SU-DHL-6 (cell line): ENCODE data around the gene APBB1.

ENCODE experiments used
- H2AFZ ChIP-seq: fragments of 200-600 bp; sonication (generic); 2 replicates; pipeline ENCODE4 v1.6.1; 2014; ENCODE audit warnings: low read depth, mild to moderate bottlenecking, moderate library complexity, mixed read lengths, antibody characterized with exemption, low read length; ENCODE audit not compliant: severe bottlenecking
- H3F3A ChIP-seq: fragments of 200-600 bp; shearing (Covaris generic); 2 replicates; pipeline ENCODE4 v1.6.0; 2016; ENCODE audit warnings: antibody characterized with exemption, mild to moderate bottlenecking; ENCODE audit not compliant: insufficient read depth
- H3K27ac ChIP-seq: fragments of 200-600 bp; sonication (generic); 2 replicates; pipeline ENCODE4 v1.5.1; 2016; ENCODE audit warnings: low read depth, mild to moderate bottlenecking, low read length, moderate library complexity, mixed read lengths
- H3K27me3 ChIP-seq: fragments of 200-600 bp; sonication (generic), shearing (Covaris generic); 2 replicates; pipeline ENCODE4 v1.6.0; 2014; ENCODE audit warnings: mild to moderate bottlenecking, low read length
- H3K36me3 ChIP-seq: fragments of 200-600 bp; sonication (generic); 2 replicates; pipeline ENCODE4 v1.6.1; 2014; ENCODE audit warnings: mild to moderate bottlenecking, low read length, mixed read lengths
- H3K4me2 ChIP-seq: fragments of 300-600, 200-600 bp; shearing (Covaris generic), sonication (generic); 2 replicates; pipeline ENCODE4 v1.6.0; 2014; ENCODE audit warnings: low read length, low read depth, mild to moderate bottlenecking; ENCODE audit not compliant: poor library complexity, severe bottlenecking
- H3K4me3 ChIP-seq: fragments of 200-600 bp; sonication (generic); 2 replicates; pipeline ENCODE4 v1.5.1; 2014; ENCODE audit warnings: antibody characterized with exemption, low read length, mild to moderate bottlenecking, mixed read lengths; ENCODE audit not compliant: insufficient read depth, poor library complexity, severe bottlenecking
- H3K79me2 ChIP-seq: fragments of 200-600 bp; sonication (generic); 2 replicates; pipeline ENCODE4 v1.6.1; 2014; ENCODE audit warnings: mild to moderate bottlenecking, low read length, moderate library complexity; ENCODE audit not compliant: insufficient read depth
- H3K9ac ChIP-seq: fragments of 200-600 bp; sonication (generic); 2 replicates; pipeline ENCODE4 v1.7.0; 2014; ENCODE audit warnings: mild to moderate bottlenecking, low read length
- H3K9me2 ChIP-seq: fragments of 200-600 bp; sonication (generic); replicated peaks from 2 replicates; pipeline ENCODE4 v1.6.1; 2014; ENCODE audit warnings: low read length; ENCODE audit not compliant: insufficient read depth
- H3K9me3 ChIP-seq: fragments of 200-600 bp; sonication (generic); 2 replicates; pipeline ENCODE4 v1.6.1; 2014; ENCODE audit warnings: low read length, mixed read lengths; ENCODE audit not compliant: insufficient read depth
- H4K20me1 ChIP-seq: fragments of 200-600 bp; sonication (generic); 2 replicates; pipeline ENCODE4 v1.6.1; 2014; ENCODE audit warnings: low read depth, mild to moderate bottlenecking, antibody characterized with exemption, low read length, moderate library complexity, mixed read lengths
- CTCF ChIP-seq: fragments of 200-600 bp; sonication (generic); IDR thresholded peaks from one replicate; pipeline ENCODE4 v1.5.1; 2017; ENCODE audit warnings: antibody characterized with exemption, mild to moderate bottlenecking, low read length, moderate library complexity; ENCODE audit not compliant: insufficient read depth, poor library complexity, severe bottlenecking
- EZH2phosphoT487 ChIP-seq: fragments of 200-600 bp; sonication (generic), shearing (Covaris generic); conservative IDR thresholded peaks from 2 replicates; pipeline ENCODE4 v1.6.1; 2018; ENCODE audit warnings: mild to moderate bottlenecking, antibody characterized with exemption, low read length, moderate library complexity, mixed read lengths

Gene APBB1

GRCh38 chr11:6350486-6350885 lies 68.4 kb downstream of the APBB1 start:
- Histone ChIP-seq H3K9me2 (no peaks in the 10 kb centered on the region), H3K79me2 (no peaks in the 10 kb centered on the region), H3F3A (no peaks in the 10 kb centered on the region), H4K20me1 (no peaks in the 10 kb centered on the region), H3K36me3 (no peaks in the 10 kb centered on the region), H3K4me2 (no peak overlapping the region), H3K4me3 (no peak overlapping the region), H3K9me3 (no peaks in the 10 kb centered on the region), H3K27ac (no peak overlapping the region), H2AFZ (no peak overlapping the region), H3K27me3 (no peaks in the 10 kb centered on the region), H3K9ac (no peak overlapping the region)
- TF ChIP-seq EZH2phosphoT487 (no peak), CTCF (no peak)

GRCh38 chr11:6350043-6350442 lies 68.9 kb downstream of the APBB1 start:
- Histone ChIP-seq H3K9me2 (no peaks in the 10 kb centered on the region), H3K4me3 (no peak overlapping the region), H3K27ac (no peak overlapping the region), H3K9me3 (no peaks in the 10 kb centered on the region), H3K36me3 (no peaks in the 10 kb centered on the region), H3K27me3 (no peaks in the 10 kb centered on the region), H3K4me2 (no peak overlapping the region), H3K9ac (no peak overlapping the region), H3K79me2 (no peaks in the 10 kb centered on the region), H2AFZ (no peak overlapping the region), H3F3A (no peaks in the 10 kb centered on the region), H4K20me1 (no peaks in the 10 kb centered on the region)
- no peak for TF ChIP-seq CTCF
- no peak for TF ChIP-seq EZH2phosphoT487

- H3K79me2 ChIP-seq: no peaks in the 10 kb centered on the region
- no peak overlapping the region for H3K27ac ChIP-seq
- H3K4me3 ChIP-seq: no peak overlapping the region
- no peak overlapping the region for H3K4me2 ChIP-seq
- H3F3A ChIP-seq: no peaks in the 10 kb centered on the region
- H3K9me2 ChIP-seq: no peaks in the 10 kb centered on the region
- no peaks in the 10 kb centered on the region for H3K9me3 ChIP-seq
- no peaks in the 10 kb centered on the region for H3K27me3 ChIP-seq
- no peak overlapping the region for H2AFZ ChIP-seq
- H4K20me1 ChIP-seq: no peaks in the 10 kb centered on the region
- H3K36me3 ChIP-seq: no peaks in the 10 kb centered on the region
- no peak overlapping the region for H3K9ac ChIP-seq
- no peak for TF ChIP-seq CTCF
- no peak for TF ChIP-seq EZH2phosphoT487
Observed at GRCh38 chr11:6345366-6345765, 73.5 kb downstream of the APBB1 start.
